Esophagus muscularis mucosa (tissue), 4 donors: ENCODE data around the gene VTN. TPM values are rescaled to one million over a fixed set of nuclear protein-coding genes. Genes with fewer than 3 reads are reported as not detected.

Experiments used
- DNase-seq: peaks from one replicate; pipeline ENCODE4 v3.0.0-alpha.2; 2017; ENCODE audit errors: extremely low spot score
- H3K27ac ChIP-seq, 4 donors: fragments of 200-600 bp; sonication (generic); replicated peaks in 1 of 4; 1 replicate in 3 of 4; 2 replicates in 1 of 4; pipeline ENCODE4 v1.5.1; 2016 to 2019; ENCODE audit warnings: mild to moderate bottlenecking in 1 of 4
- H3K27me3 ChIP-seq, 4 donors: fragments of 200-600 bp; sonication (generic); one replicate each; pipeline versions ENCODE4 v1.5.1 to v1.6.0; 2016 to 2019
- H3K36me3 ChIP-seq, 4 donors: fragments of 200-600 bp; sonication (generic); one replicate each; pipeline ENCODE4 v1.5.1; 2016 to 2019
- H3K4me1 ChIP-seq, 4 donors: fragments of 200-600 bp; sonication (generic); one replicate each; pipeline ENCODE4 v1.5.1; 2016 to 2019
- H3K4me3 ChIP-seq, 4 donors: fragments of 200-600 bp; sonication (generic); 1 replicate in 2 of 4; 2 replicates in 2 of 4; pipeline ENCODE4 v1.5.1; 2016 to 2019; ENCODE audit warnings: mild to moderate bottlenecking in 4 of 4, moderate library complexity in 1 of 4
- H3K9me3 ChIP-seq, 4 donors: fragments of 200-600 bp; sonication (generic); 1 replicate in 3 of 4; 2 replicates in 1 of 4; pipeline ENCODE4 v1.5.1; 2016 to 2019
- CTCF ChIP-seq, 3 experiments: fragments of 200-600 bp in 2 of 3; fragments of 450-650 bp in 1 of 3; sonication (generic) in 2 of 3; IDR thresholded peaks; one replicate each; pipeline ENCODE4 v1.5.1; 2017 to 2019; ENCODE audit warnings: antibody characterized with exemption in 3 of 3, mild to moderate bottlenecking in 2 of 3, moderate library complexity in 1 of 3
- EP300 ChIP-seq: sonication (generic); formaldehyde crosslinking; IDR thresholded peaks from one replicate; pipeline ENCODE4 v1.6.1; 2017; ENCODE audit warnings: antibody characterized with exemption
- POLR2A ChIP-seq: fragments of 450-650 bp; IDR thresholded peaks from one replicate; pipeline ENCODE4 v1.6.1; 2017; ENCODE audit warnings: antibody characterized with exemption, moderate library complexity, mild to moderate bottlenecking, low read depth
- POLR2AphosphoS5 ChIP-seq, 2 donors: sonication (generic); formaldehyde crosslinking; IDR thresholded peaks; one replicate each; pipeline ENCODE4 v1.6.1; 2017; ENCODE audit warnings: antibody characterized with exemption in 2 of 2
- WGBS: methylation state at CpG from one replicate; pipeline ENCODE4 v1.1.5; 2018; 5-methylcytosine and 5-hydroxymethylcytosine counted together
- intact Hi-C: fragments of 100-400 bp; cut with DNase I; formaldehyde crosslinking; loops from one replicate; pipeline ENCODE4 v1.15.1; 2023
- total RNA-seq, 4 donors: library from RNA; depleted of rRNA; stranded (reverse); fragments of >200 nt; gene quantifications; one replicate each; pipeline versions ENCODE4 v1.1.0 to v1.2.1, GENCODE V29; 2016

VTN gene
- total RNA-seq, 4 donors from 2014 or later, result under 0.01 to 1.3 (median 0.58) TPM

- H3K36me3 ChIP-seq, result peaks cover 0 to 5% (median 0%) of the 10 kb centered on the region in 4 donors
- DNase-seq, result no peak
- WGBS, result 90% methylated on average over 1 of the region's 1 CpG
Observed at GRCh38 chr17:28407974-28408306, 37.8 kb upstream of the VTN start.

GRCh38 chr17:28407130-28407973 is 37.2 kb upstream of the VTN start:
- H3K36me3 ChIP-seq, result peaks cover 0 to 11% (median 2%) of the 10 kb centered on the region in 4 donors
- no peaks in the 10 kb centered on the region for H3K9me3 ChIP-seq
- no peak for DNase-seq
- no peak overlapping the region for H3K4me3 ChIP-seq
- TF ChIP-seq POLR2AphosphoS5 (IDR thresholded peaks at IDR 0.05) (no peak), CTCF (IDR thresholded peaks at IDR 0.05) (no peak), POLR2A (no peak), EP300 (no peak)
- intact Hi-C loops, result no loop called here
- peaks cover 0 to 4% (median 0%) of the 10 kb centered on the region in 4 donors for H3K27me3 ChIP-seq
- 82% methylated on average over 5 of the region's 5 CpGs for WGBS
- no peak overlapping the region for H3K27ac ChIP-seq
- peaks cover 9 to 26% (median 21%) of the 10 kb centered on the region in 4 donors for H3K4me1 ChIP-seq

More at GRCh38 chr17:28407974-28408306, 37.8 kb upstream of the VTN start:
- Histone ChIP-seq H3K27ac (no peak overlapping the region), H3K4me1 (peaks cover 9 to 26% (median 21%) of the 10 kb centered on the region in 4 donors), H3K4me3 (no peak overlapping the region), H3K27me3 (peaks cover 0 to 4% (median 0%) of the 10 kb centered on the region in 4 donors), H3K9me3 (no peaks in the 10 kb centered on the region)
- TF ChIP-seq EP300 (no peak), POLR2A (no peak), POLR2AphosphoS5 (IDR thresholded peaks at IDR 0.05) (no peak), CTCF (IDR thresholded peaks at IDR 0.05) (no peak)
- intact Hi-C loops, result no loop called here

- Histone ChIP-seq H3K27ac (peak overlapping the region in 3 of 4 donors; percentile 61 to 66 (median 65)), H3K27me3 (peaks cover 0 to 3% (median 0%) of the 10 kb centered on the region in 4 donors), H3K4me1 (peaks cover 9 to 26% (median 21%) of the 10 kb centered on the region in 4 donors), H3K36me3 (peaks cover 0 to 20% (median 9%) of the 10 kb centered on the region in 4 donors), H3K4me3 (peak overlapping the region; percentile 69 to 91 (median 76)), H3K9me3 (no peaks in the 10 kb centered on the region)
- no peak for DNase-seq
- WGBS, result 44% methylated on average over 3 of the region's 9 CpGs
- intact Hi-C loops, result no loop called here
- TF ChIP-seq POLR2AphosphoS5 (IDR thresholded peaks at IDR 0.05) (no peak), POLR2A (no peak), CTCF (IDR thresholded peaks at IDR 0.05) (no peak), EP300 (no peak)
Observed at GRCh38 chr17:28406473-28406814, 36.3 kb upstream of the VTN start.

GRCh38 chr17:28405632-28406472 is 35.7 kb upstream of the VTN start, which contains the start of gene SLC46A1:
SLC46A1 (minus strand) TSS chr17:28406212; CDS start chr17:28406114, 98 bp downstream.
- Histone ChIP-seq H3K27ac (peak within 1 kb of the TSS; percentile 40 to 66 (median 63)), H3K9me3 (no peaks in the 10 kb centered on the region), H3K4me3 (peak within 1 kb of the TSS; percentile 69 to 91 (median 76)), H3K36me3 (peaks cover 0 to 21% (median 9%) of the 10 kb centered on the region in 4 donors), H3K4me1 (peaks cover 9 to 26% (median 21%) of the 10 kb centered on the region in 4 donors), H3K27me3 (no peaks in the 10 kb centered on the region)
- no peak for TF ChIP-seq EP300
- 1% methylated on average over 17 of the region's 70 CpGs for WGBS
- DNase-seq, result no peak
- intact Hi-C loops, result no loop called here
